GM12873 (cell line): Measurements from ENCODE around the gene NR4A2.

Experiments used
- CTCF ChIP-seq: IDR thresholded peaks from 2 replicates; pipeline ENCODE4 v1.5.1; 2012; ENCODE audit warnings: low read depth, mild to moderate bottlenecking, moderate library complexity, low read length, control low read depth; ENCODE audit not compliant: insufficient read depth; ENCODE audit errors: missing control alignments

The NR4A2 gene

DNA sequence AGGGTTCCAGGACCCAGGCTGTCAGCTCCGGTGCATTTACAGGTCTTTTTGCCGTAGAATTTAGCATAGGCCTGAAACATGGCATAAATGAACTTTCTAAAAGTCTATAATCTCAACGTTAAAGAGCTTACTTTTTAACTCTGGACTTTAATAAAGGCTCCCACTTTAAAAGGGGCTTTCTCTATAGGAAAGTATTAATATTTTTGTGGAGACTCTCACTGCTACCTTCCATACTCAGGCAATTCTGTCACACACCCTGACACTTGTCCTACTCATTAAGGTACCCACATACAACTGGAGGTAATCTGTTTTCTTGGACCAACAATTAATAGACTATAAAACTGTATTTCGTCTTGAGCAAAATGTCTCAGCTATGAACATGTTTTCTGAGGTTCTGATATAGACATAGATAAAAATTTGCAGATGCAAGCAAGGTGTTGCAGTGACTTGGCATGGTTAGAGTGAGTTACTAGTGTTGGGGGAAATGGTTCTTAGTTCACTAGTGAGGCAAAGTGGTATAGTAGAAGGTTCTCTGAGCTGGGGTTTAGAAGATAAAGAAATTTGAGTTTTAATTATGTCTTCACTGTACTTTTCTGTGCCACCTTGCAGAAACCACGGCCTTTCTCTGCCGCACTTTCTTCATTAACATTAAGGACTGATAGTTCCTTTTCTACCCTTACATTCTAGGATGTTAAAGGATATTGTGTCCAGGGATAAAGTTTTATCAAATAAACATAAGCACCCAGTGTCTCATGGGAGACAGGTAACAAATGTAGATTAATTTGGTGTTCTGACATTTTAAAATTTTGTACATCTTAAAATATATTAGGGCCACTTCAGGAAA lies 10.8 kb upstream of the NR4A2 start:
- TF ChIP-seq CTCF, result no peak

DNA sequence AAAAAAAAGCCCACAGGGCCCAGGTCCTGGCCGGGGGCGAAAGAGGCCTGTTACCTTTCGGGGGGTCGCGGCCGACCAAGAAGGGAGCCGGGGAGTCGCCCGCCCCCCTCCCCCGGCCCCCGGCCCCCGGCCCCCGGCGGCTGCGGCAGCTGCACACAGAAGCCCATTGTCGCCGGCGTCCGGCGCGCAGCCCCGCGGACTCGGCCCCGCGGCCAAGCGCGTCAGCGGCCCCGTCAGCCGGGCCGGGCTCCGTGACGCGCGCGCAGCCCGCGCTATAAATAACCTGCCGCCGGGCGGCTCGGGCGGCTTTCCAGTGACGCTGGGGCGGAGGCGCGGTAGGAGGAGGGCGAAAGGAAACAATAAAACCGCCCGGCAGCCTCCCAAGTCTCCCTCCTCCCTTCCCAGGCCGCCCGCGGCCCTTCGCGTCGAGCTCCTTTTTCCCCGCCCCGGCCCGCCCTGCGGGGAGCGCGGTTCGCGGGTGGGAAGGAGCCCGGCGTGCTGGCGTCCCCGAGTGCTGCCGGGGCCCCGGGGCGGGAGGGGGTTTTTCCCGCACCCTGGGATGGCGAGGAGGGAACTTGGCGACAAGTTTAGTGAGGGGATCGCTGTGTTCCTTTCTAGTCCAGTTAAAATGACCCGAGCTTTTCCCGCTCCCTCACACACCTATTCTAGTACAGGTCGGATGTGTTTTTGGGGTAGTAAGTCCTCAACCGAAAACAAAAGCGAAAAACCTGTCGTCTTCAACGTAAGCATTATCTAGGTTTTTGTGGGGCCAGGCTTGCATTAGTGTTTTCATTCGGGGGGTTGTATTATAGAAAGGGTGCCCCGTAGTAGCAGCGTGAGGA lies 10.0 kb upstream of the NR4A2 start:
- TF ChIP-seq CTCF, result no peak

DNA sequence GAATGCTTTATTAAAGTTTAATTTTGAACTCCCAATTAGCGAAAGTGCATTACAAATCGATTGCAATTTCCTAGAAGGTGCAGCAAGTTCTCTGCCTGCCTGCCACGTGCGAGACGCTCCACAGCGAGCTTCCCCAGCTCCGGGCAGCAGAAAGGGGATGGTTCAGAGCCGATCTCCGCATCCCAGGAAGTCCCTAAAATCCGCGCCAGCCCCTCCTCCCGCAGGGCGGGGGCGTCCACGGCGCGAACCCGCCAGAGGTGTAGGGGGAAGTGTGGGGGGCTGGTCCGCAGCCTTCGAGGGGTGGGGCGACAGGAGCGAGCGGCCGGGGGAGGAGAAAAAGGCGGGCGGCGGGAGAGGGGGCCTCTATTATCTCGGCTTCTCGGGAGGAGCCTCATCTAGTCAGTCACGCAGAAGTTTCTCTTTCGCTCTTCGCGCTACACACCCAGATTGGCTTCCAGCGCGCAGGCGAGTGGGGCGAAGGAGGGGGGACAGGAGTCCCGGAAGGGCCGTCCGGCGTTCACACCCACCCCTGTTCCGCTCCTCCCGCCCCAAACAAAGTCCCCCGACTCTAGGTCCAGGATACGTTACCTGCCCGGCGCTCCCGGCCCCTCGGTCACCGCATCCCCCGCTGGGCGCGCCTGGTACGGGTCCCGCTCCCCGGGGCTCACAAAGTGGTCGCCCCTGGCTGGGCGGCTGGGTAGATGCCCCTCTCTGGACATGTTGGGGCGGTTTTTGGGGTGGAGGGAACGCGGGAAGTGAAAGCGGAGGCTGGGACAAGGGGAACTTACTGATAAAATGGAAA lies 9.1 kb upstream of the NR4A2 start:
- TF ChIP-seq CTCF, result no peak

DNA sequence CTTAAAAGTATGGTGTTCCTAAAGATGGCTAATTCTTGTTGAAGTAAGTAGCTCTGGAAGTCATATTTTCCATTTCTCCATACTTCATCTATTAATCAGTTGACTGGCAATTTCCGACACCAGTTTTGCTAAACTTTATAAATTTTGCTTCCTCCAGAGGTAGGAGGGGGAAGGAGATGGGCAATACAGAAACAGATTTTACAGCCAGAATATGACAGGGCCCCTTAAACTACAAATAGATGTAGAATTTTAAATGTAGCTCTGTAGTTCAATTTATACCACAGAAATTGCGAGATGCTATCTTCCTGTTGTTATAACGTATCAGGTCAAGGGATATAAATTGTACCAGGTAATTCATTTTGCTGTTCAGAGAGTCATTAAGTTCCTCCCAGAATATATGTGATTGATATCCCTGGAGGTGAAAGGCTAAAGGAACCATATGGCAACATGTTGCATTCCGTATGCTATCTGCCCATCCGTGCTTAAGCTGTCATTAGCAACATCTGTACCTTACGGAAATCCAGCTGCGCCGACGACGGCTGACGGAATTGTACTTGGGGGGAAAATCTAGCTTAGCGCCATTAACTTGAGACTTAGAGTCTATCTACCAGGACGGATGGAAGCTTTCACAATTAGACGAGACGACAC lies 8.4 kb upstream of the NR4A2 start:
- TF ChIP-seq CTCF, result no peak

- no peak for TF ChIP-seq CTCF
Observed at GRCh38 chr2:156340377-156340776, 7.9 kb upstream of the NR4A2 start.

DNA sequence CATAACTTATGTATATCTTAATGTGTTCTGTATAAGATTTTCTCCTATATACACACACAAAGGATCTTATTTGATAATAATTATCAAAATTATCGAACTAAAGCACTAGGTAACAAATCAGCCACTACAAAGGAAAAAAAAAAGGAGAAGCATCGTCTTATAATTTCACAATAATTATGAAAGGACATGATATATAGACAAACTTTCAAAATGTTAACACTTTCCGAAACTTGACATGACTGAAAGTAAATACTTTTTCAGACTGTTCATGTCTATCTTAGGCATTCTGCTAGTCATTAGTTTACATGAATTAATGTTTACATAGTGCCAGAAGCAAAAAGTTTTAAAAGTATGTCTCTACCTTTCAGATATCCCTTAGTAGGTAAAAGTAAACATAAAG lies 7.3 kb upstream of the NR4A2 start:
- no peak for TF ChIP-seq CTCF
